Sigmoid colon (tissue), 4 donors: ENCODE results near the gene SLC16A3.

Experiments
- EP300 ChIP-seq, 4 donors: sonication (generic); formaldehyde crosslinking; IDR thresholded peaks; one replicate each; pipeline ENCODE4 v1.6.1; 2017; ENCODE audit warnings: antibody characterized with exemption in 4 of 4
- POLR2A ChIP-seq, 2 donors: fragments of 450-650 bp; IDR thresholded peaks; one replicate each; pipeline ENCODE4 v1.6.1; 2016; ENCODE audit warnings: antibody characterized with exemption in 2 of 2, mild to moderate bottlenecking in 2 of 2, moderate library complexity in 2 of 2
- POLR2AphosphoS5 ChIP-seq, 4 donors: sonication (generic); formaldehyde crosslinking; IDR thresholded peaks; one replicate each; pipeline ENCODE4 v1.6.1; 2017; ENCODE audit warnings: antibody characterized with exemption in 4 of 4
- TF ChIP-seq, protein P1 (sequence below), 4 experiments: fragments of 450-650 bp in 3 of 4; fragments of 200-600 bp in 1 of 4; IDR thresholded peaks; one replicate each; pipeline ENCODE4 v1.5.1; 2016 to 2019; ENCODE audit warnings: antibody characterized with exemption in 4 of 4, mild to moderate bottlenecking in 3 of 4, moderate library complexity in 2 of 4

DNA sequence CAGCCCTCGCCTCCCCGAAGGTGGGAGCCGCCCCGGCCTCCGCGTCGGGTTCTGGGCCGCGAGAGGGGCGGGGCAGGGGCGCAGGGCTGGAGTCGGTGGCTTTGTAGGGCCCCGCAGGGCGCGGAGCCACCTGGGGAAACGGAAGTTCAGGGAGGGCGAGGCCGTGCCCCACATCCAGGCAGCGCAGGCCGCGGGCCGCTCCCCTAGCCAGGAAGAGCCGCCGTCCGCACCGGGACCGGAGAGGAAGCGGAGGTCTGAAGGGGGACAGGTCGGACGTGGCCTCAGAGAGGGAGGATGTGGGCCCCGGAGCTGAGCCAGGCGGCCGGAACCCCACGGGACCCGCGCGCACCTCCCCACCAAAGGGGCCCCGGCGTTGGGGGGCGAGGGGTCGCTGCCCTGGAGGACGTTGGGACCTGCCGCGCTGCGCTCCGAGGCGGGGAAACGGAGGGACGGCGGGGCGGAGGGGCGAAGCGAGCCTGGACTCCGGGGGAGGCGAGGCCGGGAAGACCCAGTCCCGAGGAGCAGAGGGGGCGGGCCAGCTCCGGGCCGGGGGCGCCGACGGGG is 482 bp upstream of the SLC16A3 start:
- TF ChIP-seq, protein P1, sequence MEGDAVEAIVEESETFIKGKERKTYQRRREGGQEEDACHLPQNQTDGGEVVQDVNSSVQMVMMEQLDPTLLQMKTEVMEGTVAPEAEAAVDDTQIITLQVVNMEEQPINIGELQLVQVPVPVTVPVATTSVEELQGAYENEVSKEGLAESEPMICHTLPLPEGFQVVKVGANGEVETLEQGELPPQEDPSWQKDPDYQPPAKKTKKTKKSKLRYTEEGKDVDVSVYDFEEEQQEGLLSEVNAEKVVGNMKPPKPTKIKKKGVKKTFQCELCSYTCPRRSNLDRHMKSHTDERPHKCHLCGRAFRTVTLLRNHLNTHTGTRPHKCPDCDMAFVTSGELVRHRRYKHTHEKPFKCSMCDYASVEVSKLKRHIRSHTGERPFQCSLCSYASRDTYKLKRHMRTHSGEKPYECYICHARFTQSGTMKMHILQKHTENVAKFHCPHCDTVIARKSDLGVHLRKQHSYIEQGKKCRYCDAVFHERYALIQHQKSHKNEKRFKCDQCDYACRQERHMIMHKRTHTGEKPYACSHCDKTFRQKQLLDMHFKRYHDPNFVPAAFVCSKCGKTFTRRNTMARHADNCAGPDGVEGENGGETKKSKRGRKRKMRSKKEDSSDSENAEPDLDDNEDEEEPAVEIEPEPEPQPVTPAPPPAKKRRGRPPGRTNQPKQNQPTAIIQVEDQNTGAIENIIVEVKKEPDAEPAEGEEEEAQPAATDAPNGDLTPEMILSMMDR (IDR thresholded peaks at IDR 0.05) = no peak
- TF ChIP-seq EP300 (IDR thresholded peaks at IDR 0.05) = no peak
- no peak for TF ChIP-seq POLR2A (IDR thresholded peaks at IDR 0.05)
- TF ChIP-seq POLR2AphosphoS5 (IDR thresholded peaks at IDR 0.05) = peak in 3 of 4 donors; percentile 19 to 29 (median 26)
